Measurements from ENCODE around the gene OR51G2.

Gene OR51G2

GRCh38 chr11:4881860-4882500 is 37.2 kb downstream of the OR51G2 start, which contains the start of gene OR51T1:
TSS of gene OR51T1 (plus strand) at chr11:4881900. CDS start at chr11:4881900, 0 bp downstream.
- Histone ChIP-seq H3K27me3 (no peaks in the 10 kb centered on the region), H3K4me2 (no peak within 1 kb of the TSS), H3K4me1 (no peaks in the 10 kb centered on the region), H3K4me3 (no peak within 1 kb of the TSS), H3K27ac (no peak within 1 kb of the TSS), H3K36me3 (no peaks in the 10 kb centered on the region), H4K20me1 (no peaks in the 10 kb centered on the region), H3K9me3 (no peaks in the 10 kb centered on the region), H3K9ac (no peak within 1 kb of the TSS)
- TF ChIP-seq Cebpa-rat (IDR thresholded peaks at IDR 0.05), result no peak

DNA sequence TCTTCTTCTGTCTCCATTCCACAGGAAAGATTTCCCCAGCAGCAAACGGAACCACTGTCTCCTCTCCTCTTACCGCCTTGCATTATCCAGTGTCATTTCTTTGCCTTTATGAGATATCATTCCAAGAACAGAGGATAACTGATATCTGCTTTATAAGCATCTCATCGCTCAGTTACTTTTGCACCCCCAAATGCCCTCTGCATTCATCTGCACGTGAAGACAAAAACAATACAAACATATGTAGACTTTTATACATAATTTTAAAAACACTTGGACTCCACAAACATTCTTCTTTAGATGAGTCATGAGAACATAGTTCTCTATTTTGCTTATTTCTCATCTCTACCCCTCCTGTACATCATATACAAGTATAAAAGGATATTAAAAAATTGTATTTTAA is 38.0 kb downstream of the OR51G2 start:
- Histone ChIP-seq H3K36me3 (no peaks in the 10 kb centered on the region), H3K4me2 (no peak overlapping the region), H3K9me3 (no peaks in the 10 kb centered on the region), H3K4me3 (no peak overlapping the region), H3K9ac (no peak overlapping the region), H3K27me3 (no peaks in the 10 kb centered on the region), H4K20me1 (no peaks in the 10 kb centered on the region), H3K27ac (no peak overlapping the region), H3K4me1 (peaks cover 5% of the 10 kb centered on the region; the same call in 1 of the 2 replicates)
- TF ChIP-seq Cebpa-rat (IDR thresholded peaks at IDR 0.05), result no peak

GRCh38 chr11:4865855-4866254 is 53.3 kb downstream of the OR51G2 start:
- H3K27me3 ChIP-seq, result no peaks in the 10 kb centered on the region
- peak overlapping the region; percentile 6; the same call in 1 of the 2 replicates for H3K4me2 ChIP-seq
- H3K9me3 ChIP-seq, result peaks cover 7% of the 10 kb centered on the region
- H3K36me3 ChIP-seq, result no peaks in the 10 kb centered on the region
- H3K27ac ChIP-seq, result no peak overlapping the region
- H3K4me1 ChIP-seq, result peaks cover under 1% of the 10 kb centered on the region; the same call in 1 of the 2 replicates
- no peak overlapping the region for H3K4me3 ChIP-seq
- no peak overlapping the region for H3K9ac ChIP-seq
- no peak for TF ChIP-seq Cebpa-rat (IDR thresholded peaks at IDR 0.05)
- H4K20me1 ChIP-seq, result no peaks in the 10 kb centered on the region

GRCh38 chr11:4863876-4864275 is 55.3 kb downstream of the OR51G2 start:
- no peak for TF ChIP-seq Cebpa-rat (IDR thresholded peaks at IDR 0.05)
- Histone ChIP-seq H3K27ac (no peak overlapping the region), H3K9me3 (peaks cover 7% of the 10 kb centered on the region), H3K9ac (no peak overlapping the region), H3K27me3 (no peaks in the 10 kb centered on the region), H3K4me2 (no peak overlapping the region), H3K36me3 (no peaks in the 10 kb centered on the region), H3K4me1 (no peaks in the 10 kb centered on the region), H4K20me1 (no peaks in the 10 kb centered on the region), H3K4me3 (no peak overlapping the region)
